Ovary (tissue), 9 donors: ENCODE data around the gene XCL2. TPM values are rescaled to one million over a fixed set of nuclear protein-coding genes. Genes with fewer than 3 reads are reported as not detected.

Experiments
- DNase-seq, 5 donors: peaks; one replicate each; pipeline ENCODE4 v3.0.0-alpha.2; 2019 to 2020
- H3K27ac ChIP-seq, 2 donors: fragments of 200-600 bp; one replicate each; pipeline versions ENCODE4 v1.5.1 to v1.8.0; 2019 to 2022
- H3K27me3 ChIP-seq: fragments of 200-600 bp; one replicate; pipeline ENCODE4 v1.8.0; 2022
- H3K36me3 ChIP-seq: fragments of 200-600 bp; sonication (generic); one replicate; pipeline ENCODE4 v1.5.1; 2019
- H3K4me1 ChIP-seq: one replicate; pipeline ENCODE4 v1.8.1; 2013; ENCODE audit warnings: mild to moderate bottlenecking, moderate library complexity; ENCODE audit not compliant: insufficient read depth
- H3K4me3 ChIP-seq: fragments of 200-600 bp; sonication (generic); one replicate; pipeline ENCODE4 v1.5.1; 2017
- H3K9me3 ChIP-seq, 2 donors: fragments of 200-600 bp in 1 of 2; sonication (generic) in 1 of 2; one replicate each; pipeline versions ENCODE4 v1.5.1 to v1.8.1; 2013 to 2019; ENCODE audit warnings: mild to moderate bottlenecking in 1 of 2, moderate library complexity in 1 of 2
- CTCF ChIP-seq, 3 donors: fragments of 450-650 bp in 2 of 3; fragments of 200-600 bp in 1 of 3; IDR thresholded peaks; one replicate each; pipeline versions ENCODE4 v1.5.1 to v1.8.0; 2016 to 2022; ENCODE audit warnings: antibody characterized with exemption in 3 of 3, mild to moderate bottlenecking in 1 of 3
- EP300 ChIP-seq: sonication (generic); formaldehyde crosslinking; IDR thresholded peaks from one replicate; pipeline ENCODE4 v1.6.1; 2017; ENCODE audit warnings: antibody characterized with exemption
- POLR2A ChIP-seq: fragments of 450-650 bp; IDR thresholded peaks from one replicate; pipeline ENCODE4 v1.6.1; 2017; ENCODE audit warnings: antibody characterized with exemption, mild to moderate bottlenecking, moderate library complexity
- WGBS, 3 donors: extraction: QIAGEN DNeasy Blood & Tissue Kit in 1 of 3; methylation state at CpG; one replicate each; pipeline versions ENCODE4 v1.1.5 to v1.1.7; 2013 to 2017; 5-methylcytosine and 5-hydroxymethylcytosine counted together
- intact Hi-C, 4 donors: fragments of 100-400 bp; cut with DNase I; formaldehyde crosslinking; loops; one replicate each; pipeline versions ENCODE4 v1.11.0 to v1.15.1; 2022 to 2023
- polyA plus RNA-seq, 2 donors: library from polyadenylated mRNA; stranded (reverse); fragments of 200-250 nt in 1 of 2; fragments of 350-450 nt in 1 of 2; fragmentation: Illumina TruSeq in 1 of 2; extraction: RNeasy Lipid Tissue Mini Kit (QIAGEN cat#74804) in 1 of 2; gene quantifications; one replicate each; pipeline ENCODE4 v1.2.3, GENCODE V29; 2013 to 2014
- total RNA-seq, 7 donors: library from RNA; depleted of rRNA in 2 of 7; stranded (reverse); fragments of >200 nt in 2 of 7; fragmentation: NEBNext Ultra II Directional in 3 of 7; extraction: Animal tissue kit (Norgen Biotek cat#: 25700) in 3 of 7; gene quantifications; one replicate each; pipeline versions ENCODE4 v1.1.0 to v1.2.4, GENCODE V29; 2016 to 2023
- donor health status: DM: no; HTN: no; CAD: no; lungs with moderate emphysema.
- donor health status: DM: no; HTN: no; CAD: no.
- donor health status: Bipolar disorder and iron deficiency.
- donor health status: DM: yes; HTN: yes; CAD: no.
- donor health status: DM: no; HTN: no; CAD: no.
- donor health status: DM: yes; HTN: yes; CAD: no.

Gene XCL2
- total and polyA plus RNA-seq, 9 donors: 0.48 to 3.9 (median 0.70) TPM; not detected in 3

DNA sequence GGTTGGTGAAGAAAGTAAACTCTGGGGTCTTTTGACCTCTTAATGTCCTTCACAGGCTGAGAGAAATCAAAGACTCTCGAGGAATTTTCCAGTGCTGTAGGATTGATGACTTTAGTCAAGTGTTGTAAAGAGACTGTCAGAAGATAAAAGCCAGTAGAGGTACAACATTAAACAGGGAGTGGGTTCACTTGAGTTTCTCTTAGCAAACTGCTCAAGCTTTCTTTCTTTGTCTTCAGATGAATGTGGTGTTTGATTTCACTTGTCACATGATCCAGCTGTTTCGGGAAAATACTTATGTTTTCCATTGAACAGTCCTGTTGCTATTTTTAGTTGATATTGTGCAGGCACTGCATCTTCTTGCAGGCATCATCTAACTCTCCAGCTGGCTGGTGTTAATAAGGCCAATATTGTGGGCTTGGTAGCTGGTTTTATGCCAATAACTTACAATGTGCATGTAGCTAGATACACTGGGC is 45.6 kb downstream of the XCL2 start:
- Histone ChIP-seq H3K4me3 (no peak overlapping the region), H3K4me1 (peaks cover 4% of the 10 kb centered on the region), H3K36me3 (no peaks in the 10 kb centered on the region), H3K27me3 (no peaks in the 10 kb centered on the region), H3K27ac (peak overlapping the region in 1 of 2 donors; percentile 16), H3K9me3 (no peaks in the 10 kb centered on the region)
- WGBS, 3 donors: 1 to 13% (median 12%) methylated on average over 2 of the region's 2 CpGs
- no peak for TF ChIP-seq POLR2A
- no peak for TF ChIP-seq EP300
- no peak for TF ChIP-seq CTCF (IDR thresholded peaks at IDR 0.05)
- DNase-seq: no peak
- intact Hi-C loops: no loop called here

DNA sequence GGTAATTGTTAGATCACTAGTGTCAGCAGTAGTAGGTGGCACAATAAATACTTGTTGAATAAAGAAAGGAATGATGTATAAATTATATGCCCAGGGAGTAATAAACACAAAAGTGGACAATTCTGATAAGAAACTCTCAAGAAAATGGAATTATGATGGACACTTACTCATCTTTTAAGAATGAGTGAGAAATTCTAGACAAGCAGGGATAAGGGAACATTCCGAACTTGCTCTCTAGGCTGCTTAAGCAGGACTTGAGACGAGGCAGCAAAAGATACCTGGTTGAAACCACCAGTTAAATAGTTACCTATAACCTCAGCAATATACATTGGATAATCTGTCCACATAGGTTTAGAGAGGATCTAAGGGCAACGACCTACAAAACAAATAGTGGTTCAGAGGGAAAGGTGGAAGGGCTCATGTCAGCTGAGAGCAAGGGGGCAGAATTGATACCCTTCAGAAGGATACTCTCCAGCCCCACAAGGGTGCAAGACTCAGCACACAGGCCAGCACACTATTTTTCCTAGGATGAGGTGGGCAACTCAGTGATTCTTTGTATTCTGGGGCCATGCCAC is 46.3 kb downstream of the XCL2 start:
- H3K27me3 ChIP-seq: no peaks in the 10 kb centered on the region
- TF ChIP-seq CTCF (IDR thresholded peaks at IDR 0.05): no peak
- no peak for TF ChIP-seq POLR2A
- TF ChIP-seq EP300: no peak
- H3K9me3 ChIP-seq: no peaks in the 10 kb centered on the region
- no peaks in the 10 kb centered on the region for H3K36me3 ChIP-seq
- WGBS, 3 donors: 78 to 97% (median 79%) methylated on average over 3 of the region's 3 CpGs
- peaks cover 4% of the 10 kb centered on the region for H3K4me1 ChIP-seq
- H3K4me3 ChIP-seq: no peak overlapping the region
- peak overlapping the region in 1 of 2 donors; percentile 16 for H3K27ac ChIP-seq
- no peak for DNase-seq
- intact Hi-C loops: no loop called here

DNA sequence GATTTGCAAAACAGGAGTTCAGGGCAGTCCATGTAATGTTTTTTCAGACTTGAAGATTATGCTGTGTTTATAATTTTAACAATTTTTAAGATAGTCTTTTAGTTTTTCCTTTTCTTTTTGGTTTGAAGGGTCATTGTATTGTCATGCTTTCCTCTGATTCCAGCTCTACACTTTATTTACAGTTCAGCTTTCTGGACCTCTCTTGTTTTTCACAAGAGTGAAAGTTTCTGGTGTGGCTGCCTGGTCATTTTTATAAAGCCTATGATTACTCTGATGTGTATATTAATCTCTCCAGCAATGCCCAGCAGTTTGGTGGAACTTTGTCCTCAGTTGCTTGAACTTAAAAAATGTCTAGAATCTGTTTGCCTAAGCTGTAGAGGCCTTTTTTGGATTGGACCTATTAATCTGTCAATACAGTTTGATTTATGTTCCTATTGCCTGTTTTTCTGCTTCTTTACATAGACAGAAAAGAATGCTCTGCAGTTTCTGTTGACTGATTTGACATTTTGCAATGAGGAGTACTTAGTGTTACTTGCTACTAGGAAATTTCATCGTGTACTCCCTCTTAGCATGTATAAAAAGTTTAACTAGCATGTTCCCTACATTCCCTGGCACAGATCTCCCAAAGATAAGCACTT is 52.2 kb downstream of the XCL2 start:
- Histone ChIP-seq H3K36me3 (no peaks in the 10 kb centered on the region), H3K27me3 (no peaks in the 10 kb centered on the region), H3K4me3 (no peak overlapping the region), H3K27ac (no peak overlapping the region), H3K4me1 (no peaks in the 10 kb centered on the region), H3K9me3 (no peaks in the 10 kb centered on the region)
- no peak for DNase-seq
- intact Hi-C loops: loop anchor here in 1 of 4 donors (5.0 kb wide), 1 partner anchor 196 kb away; no protein-coding TSS in a partner anchor
- no peak for TF ChIP-seq CTCF (IDR thresholded peaks at IDR 0.05)
- no peak for TF ChIP-seq EP300
- TF ChIP-seq POLR2A: no peak
- 22 to 46% (median 22%) methylated on average over 1 of the region's 1 CpG for WGBS, 3 donors

Other genes starting within 250 kb of the XCL2 start
- under 1 TPM in 2 of 7 donors, not detected in 5; 0.15 to 0.25 TPM for gene XCL1, start 32.6 kb upstream of the XCL2 start, total RNA-seq
- 1 to 10 TPM in 1 of 2 donors, under 1 TPM in 1; 0.16 to 1.4 TPM for gene XCL1, start 32.6 kb upstream of the XCL2 start, polyA plus RNA-seq
- 10 to 100 TPM in 3 of 7 donors, 1 to 10 TPM in 4; 1.3 to 31.7 (median 4.8) TPM for gene DPT, start 185.2 kb upstream of the XCL2 start, total RNA-seq
- gene DPT, start 185.2 kb upstream of the XCL2 start, polyA plus RNA-seq: 100 to 1,000 TPM in 1 of 2 donors, 1 to 10 TPM in 1; 4.7 to 248 TPM